Measurements from ENCODE around the gene DNAJA3. TPM values are rescaled to one million over a fixed set of nuclear protein-coding genes. Genes with fewer than 3 reads are reported as not detected.

The DNAJA3 gene
- total RNA-seq, 1 donor from 2014 or later: 36.4 TPM

- Histone ChIP-seq H3K9ac (ENCODE audit: low read length) (peak overlapping the region; percentile 81), H3K79me2 (ENCODE audit: insufficient read depth, low read length) (peaks cover 29% of the 10 kb centered on the region), H4K20me1 (ENCODE audit: insufficient read depth, low read length) (peaks cover 44% of the 10 kb centered on the region), H3K27ac (ENCODE audit: low read depth, low read length) (no peak overlapping the region), H2AFZ (ENCODE audit: low read depth, low read length) (peak overlapping the region; percentile 74), H3K27me3 (ENCODE audit: insufficient read depth, low read length) (no peaks in the 10 kb centered on the region), H3K36me3 (ENCODE audit: insufficient read depth, low read length) (no peaks in the 10 kb centered on the region), H3K4me2 (ENCODE audit: low read length) (peak overlapping the region; percentile 89), H3K9me3 (ENCODE audit: insufficient read depth, low read depth, low read length) (no peaks in the 10 kb centered on the region), H3K4me1 (ENCODE audit: insufficient read depth, low read length) (peaks cover 16% of the 10 kb centered on the region), H3K4me3 (ENCODE audit: insufficient read depth, low read depth, low read length) (peak overlapping the region; percentile 68)
- FAIRE-seq (no peak), DNase-seq (ENCODE audit: low read depth) (no peak)
- no peaks in the 10 kb centered on the region for H3K9me3 Mint-ChIP-seq (ENCODE audit: unreplicated experiment)
- TF ChIP-seq CTCF (IDR thresholded peaks at IDR 0.05; ENCODE audit: insufficient read depth, low read depth, low read length) (no peak), EZH2 (IDR thresholded peaks at IDR 0.05; ENCODE audit: insufficient read depth, low read length) (no peak)
- peaks cover 5% of the 10 kb centered on the region for H3K27me3 Mint-ChIP-seq (ENCODE audit: low read depth, unreplicated experiment)
- H3K27ac Mint-ChIP-seq (ENCODE audit: unreplicated experiment): peak overlapping the region; percentile 67
- peaks cover 4% of the 10 kb centered on the region for H3K4me1 Mint-ChIP-seq (ENCODE audit: low read depth, unreplicated experiment)
- peak overlapping the region; percentile 90 for H3K4me3 Mint-ChIP-seq (ENCODE audit: unreplicated experiment)
- H3K36me3 Mint-ChIP-seq (ENCODE audit: low read depth, unreplicated experiment): peaks cover 6% of the 10 kb centered on the region
Measured at GRCh38 chr16:4415538-4416199, 10.0 kb upstream of the DNAJA3 start.

DNA sequence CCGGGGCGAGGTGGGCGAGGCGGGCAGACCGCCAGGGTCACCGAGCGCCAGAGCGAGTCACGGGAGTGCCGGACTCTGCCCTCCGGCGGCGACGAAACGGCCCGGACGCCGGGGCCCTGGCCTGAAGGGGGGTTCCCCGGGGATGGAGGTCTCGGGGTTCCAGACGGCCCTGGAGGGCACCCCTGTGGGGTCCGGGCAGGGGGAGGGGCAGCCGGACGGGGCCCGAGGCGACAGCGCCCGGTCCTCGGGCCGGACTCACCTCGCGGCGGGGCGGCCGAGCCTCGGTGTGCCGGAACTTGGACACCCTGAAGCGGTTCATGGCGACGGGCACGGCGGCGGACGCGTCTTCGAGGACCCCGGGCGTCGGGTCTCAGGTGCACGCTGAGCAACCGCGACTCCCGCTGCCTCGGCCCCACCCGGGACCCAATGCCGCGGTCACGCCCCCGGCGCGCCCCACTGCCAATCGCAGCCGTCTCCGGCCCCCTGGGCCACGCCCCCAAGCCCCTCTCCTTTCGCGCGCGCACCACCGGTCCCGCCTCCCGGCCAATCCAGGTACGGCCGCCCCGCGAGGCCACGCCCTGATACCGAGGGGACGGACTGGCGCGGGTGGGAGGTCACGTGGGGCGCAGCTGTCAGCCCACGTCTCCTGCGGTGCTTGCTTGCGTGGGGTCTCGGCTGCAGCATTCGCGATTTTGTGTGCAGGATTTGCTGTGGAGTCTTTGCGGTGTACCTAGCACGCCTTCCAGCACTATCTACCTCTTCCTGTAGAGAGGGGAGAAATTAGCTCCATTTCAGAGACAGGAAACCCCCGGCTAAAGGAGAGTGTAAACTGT, 9.3 kb upstream of the DNAJA3 start, which contains the start of gene CORO7:
Gene CORO7 (minus strand): TSS at position 397 of the 833 bp plus-strand sequence. CDS start 78 bp downstream, at position 319.
- Histone ChIP-seq H3K36me3 (ENCODE audit: insufficient read depth, low read length) (no peaks in the 10 kb centered on the region), H2AFZ (ENCODE audit: low read depth, low read length) (peak within 1 kb of the TSS; percentile 79), H3K27me3 (ENCODE audit: insufficient read depth, low read length) (no peaks in the 10 kb centered on the region), H4K20me1 (ENCODE audit: insufficient read depth, low read length) (peaks cover 37% of the 10 kb centered on the region), H3K4me1 (ENCODE audit: insufficient read depth, low read length) (peaks cover 10% of the 10 kb centered on the region), H3K9ac (ENCODE audit: low read length) (peak within 1 kb of the TSS; percentile 81), H3K4me2 (ENCODE audit: low read length) (peak within 1 kb of the TSS; percentile 89), H3K27ac (ENCODE audit: low read depth, low read length) (no peak within 1 kb of the TSS), H3K4me3 (ENCODE audit: insufficient read depth, low read depth, low read length) (peak within 1 kb of the TSS; percentile 68), H3K9me3 (ENCODE audit: insufficient read depth, low read depth, low read length) (no peaks in the 10 kb centered on the region), H3K79me2 (ENCODE audit: insufficient read depth, low read length) (peaks cover 29% of the 10 kb centered on the region)
- no peaks in the 10 kb centered on the region for H3K9me3 Mint-ChIP-seq (ENCODE audit: unreplicated experiment)
- no peak for FAIRE-seq
- peaks cover 3% of the 10 kb centered on the region for H3K36me3 Mint-ChIP-seq (ENCODE audit: low read depth, unreplicated experiment)
- H3K4me1 Mint-ChIP-seq (ENCODE audit: low read depth, unreplicated experiment): peaks cover 4% of the 10 kb centered on the region
- DNase-seq (ENCODE audit: low read depth): peak; percentile 64
- peak within 1 kb of the TSS; percentile 67 for H3K27ac Mint-ChIP-seq (ENCODE audit: unreplicated experiment)
- peak within 1 kb of the TSS; percentile 90 for H3K4me3 Mint-ChIP-seq (ENCODE audit: unreplicated experiment)
- TF ChIP-seq CTCF (IDR thresholded peaks at IDR 0.05; ENCODE audit: insufficient read depth, low read depth, low read length) (no peak), EZH2 (IDR thresholded peaks at IDR 0.05; ENCODE audit: insufficient read depth, low read length) (no peak)
- H3K27me3 Mint-ChIP-seq (ENCODE audit: low read depth, unreplicated experiment): peaks cover 5% of the 10 kb centered on the region
